Stomach (tissue), 4 donors: Measurements from ENCODE around the gene MAN1A1.

Experiments used
- EP300 ChIP-seq: sonication (generic); formaldehyde crosslinking; IDR thresholded peaks from one replicate; pipeline ENCODE4 v1.6.1; 2017; ENCODE audit warnings: antibody characterized with exemption
- POLR2A ChIP-seq, 4 donors: fragments of 450-650 bp; IDR thresholded peaks; one replicate each; pipeline ENCODE4 v1.6.1; 2016; ENCODE audit warnings: antibody characterized with exemption in 4 of 4, control low read depth in 2 of 4, mild to moderate bottlenecking in 1 of 4, moderate library complexity in 1 of 4
- TF ChIP-seq, protein P1 (sequence below), 7 experiments: fragments of 450-650 bp in 4 of 7; fragments of 200-600 bp in 3 of 7; sonication (generic) in 3 of 7; IDR thresholded peaks; one replicate each; pipeline ENCODE4 v1.5.1; 2016 to 2019; ENCODE audit warnings: antibody characterized with exemption in 7 of 7, control low read depth in 2 of 7, mild to moderate bottlenecking in 1 of 7

GRCh38 chr6:119129148-119129967 lies 220.2 kb downstream of the MAN1A1 start:
- no peak for TF ChIP-seq POLR2A (IDR thresholded peaks at IDR 0.05)
- TF ChIP-seq, protein P1, sequence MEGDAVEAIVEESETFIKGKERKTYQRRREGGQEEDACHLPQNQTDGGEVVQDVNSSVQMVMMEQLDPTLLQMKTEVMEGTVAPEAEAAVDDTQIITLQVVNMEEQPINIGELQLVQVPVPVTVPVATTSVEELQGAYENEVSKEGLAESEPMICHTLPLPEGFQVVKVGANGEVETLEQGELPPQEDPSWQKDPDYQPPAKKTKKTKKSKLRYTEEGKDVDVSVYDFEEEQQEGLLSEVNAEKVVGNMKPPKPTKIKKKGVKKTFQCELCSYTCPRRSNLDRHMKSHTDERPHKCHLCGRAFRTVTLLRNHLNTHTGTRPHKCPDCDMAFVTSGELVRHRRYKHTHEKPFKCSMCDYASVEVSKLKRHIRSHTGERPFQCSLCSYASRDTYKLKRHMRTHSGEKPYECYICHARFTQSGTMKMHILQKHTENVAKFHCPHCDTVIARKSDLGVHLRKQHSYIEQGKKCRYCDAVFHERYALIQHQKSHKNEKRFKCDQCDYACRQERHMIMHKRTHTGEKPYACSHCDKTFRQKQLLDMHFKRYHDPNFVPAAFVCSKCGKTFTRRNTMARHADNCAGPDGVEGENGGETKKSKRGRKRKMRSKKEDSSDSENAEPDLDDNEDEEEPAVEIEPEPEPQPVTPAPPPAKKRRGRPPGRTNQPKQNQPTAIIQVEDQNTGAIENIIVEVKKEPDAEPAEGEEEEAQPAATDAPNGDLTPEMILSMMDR (IDR thresholded peaks at IDR 0.05) = peak in 5 of 7 experiments; percentile 43 to 88 (median 75)
- TF ChIP-seq EP300 = no peak
